K562 (cell line): ENCODE data around the gene BCAN. TPM values are rescaled to one million over a fixed set of nuclear protein-coding genes. Genes with fewer than 3 reads are reported as not detected.
A peak's percentile ranks its signal among the peaks of the same experiment; 100 is the strongest.

Experiments used
- ATAC-seq: fragments of 200-7000 bp; cut with Tn5 transposase; 3 replicates; pipeline ENCODE4 v1.9.1; 2020; ENCODE audit warnings: moderate library complexity
- BruUV-seq: library from RNA; stranded (reverse); fragments of 400-500 nt; replicated peaks from 2 replicates; lab custom pipeline; 2021; lab: Mats Ljungman, UMichigan
- CTCF ChIA-PET: fragments of 300-600 bp; formaldehyde crosslinking; extraction: SDS; loops from one replicate; lab custom pipeline; 2021; ENCODE audit warnings: low intra/inter-chr PET ratio; lab: Yijun Ruan, JAX
- POLR2A ChIA-PET: fragments of 300-600, 350-650 bp; sonication (Branson Sonifier 250); formaldehyde crosslinking; extraction: SDS; loops from one replicate; lab custom pipeline; 2021; ENCODE audit warnings: antibody characterized with exemption, inconsistent platforms; lab: Yijun Ruan, JAX
- DNase-seq, 4 experiments: peaks; one replicate each; pipeline versions ENCODE4 v3.0.0 to v3.0.0-alpha.2; 2011 to 2018; ENCODE audit warnings: low spot score in 3 of 4, mixed read lengths in 3 of 4; ENCODE audit errors: extremely low read depth in 1 of 4
- FAIRE-seq: peaks from 2 replicates; lab custom pipeline; 2011; peaks lifted over from hg19 to GRCh38; lab: Jason Lieb, UNC
- H2AFZ ChIP-seq: 2 replicates; pipeline ENCODE4 v1.6.0; 2011; ENCODE audit warnings: low read depth, low read length, control low read depth, inconsistent platforms
- H3K27ac ChIP-seq: fragments of 200-600 bp; 3 replicates; pipeline ENCODE4 v1.8.0; 2011; ENCODE audit warnings: low read depth, mild to moderate bottlenecking, control low read depth, inconsistent platforms, low read length, moderate library complexity, mixed read lengths; ENCODE audit errors: extremely low read depth
- H3K27me3 ChIP-seq, 2 experiments: fragments of 300-600 bp in 1 of 2; 2 replicates in 1 of 2; 3 replicates in 1 of 2; pipeline versions ENCODE4 v1.6.0 to v1.8.0; 2011; ENCODE audit warnings: inconsistent platforms in 2 of 2, low read length in 2 of 2, mild to moderate bottlenecking in 1 of 2, mixed read lengths in 1 of 2, moderate library complexity in 1 of 2; ENCODE audit not compliant: control insufficient read depth in 2 of 2, insufficient read depth in 2 of 2
- H3K36me3 ChIP-seq: fragments of 300-600 bp; 3 replicates; pipeline ENCODE4 v1.8.0; 2011; ENCODE audit warnings: mild to moderate bottlenecking, low read length, inconsistent platforms; ENCODE audit not compliant: control insufficient read depth, insufficient read depth
- H3K4me1 ChIP-seq, 2 experiments: fragments of 200-600 bp in 1 of 2; replicated peaks in 1 of 2; 2 replicates in 1 of 2; 3 replicates in 1 of 2; pipeline versions ENCODE4 v1.5.1 to v1.8.0; 2011; ENCODE audit warnings: inconsistent platforms in 2 of 2, low read length in 2 of 2, mild to moderate bottlenecking in 1 of 2, mixed read lengths in 1 of 2, moderate library complexity in 1 of 2; ENCODE audit not compliant: control insufficient read depth in 2 of 2, insufficient read depth in 2 of 2
- H3K4me2 ChIP-seq: 2 replicates; pipeline ENCODE4 v1.6.1; 2011; ENCODE audit warnings: low read length, control low read depth, inconsistent platforms, mixed read lengths; ENCODE audit not compliant: insufficient read depth
- H3K4me3 ChIP-seq: fragments of 200-600 bp; sonication (generic), shearing (Covaris generic); 2 replicates; pipeline ENCODE4 v1.5.1; 2016; ENCODE audit warnings: control low read depth, inconsistent platforms
- H3K79me2 ChIP-seq: fragments of 200-600 bp; 3 replicates; pipeline ENCODE4 v1.8.0; 2011; ENCODE audit warnings: low read length, inconsistent platforms; ENCODE audit not compliant: control insufficient read depth, insufficient read depth
- H3K9ac ChIP-seq, 2 experiments: 2 replicates each; pipeline versions ENCODE4 v1.6.0 to v1.6.1; 2011; ENCODE audit warnings: low read depth in 2 of 2, low read length in 2 of 2, control low read depth in 1 of 2, inconsistent platforms in 1 of 2, mild to moderate bottlenecking in 1 of 2, mixed read lengths in 1 of 2; ENCODE audit not compliant: insufficient read depth in 1 of 2
- H3K9me1 ChIP-seq: one replicate; pipeline ENCODE4 v1.6.0; 2011; ENCODE audit warnings: inconsistent platforms, mild to moderate bottlenecking, low read length, moderate library complexity; ENCODE audit not compliant: control insufficient read depth, insufficient read depth
- H3K9me3 ChIP-seq: replicated peaks from 2 replicates; pipeline ENCODE4 v1.5.1; 2011; ENCODE audit warnings: low read depth, low read length, inconsistent platforms; ENCODE audit not compliant: control insufficient read depth, insufficient read depth
- H4K20me1 ChIP-seq: replicated peaks from 2 replicates; pipeline ENCODE4 v1.6.1; 2011; ENCODE audit warnings: low read length, inconsistent platforms, mixed read lengths; ENCODE audit not compliant: control insufficient read depth, insufficient read depth
- ARNT ChIP-seq, 2 experiments: fragments of 450-650 bp; IDR thresholded peaks; 2 replicates each; pipeline ENCODE4 v1.6.1; 2016; ENCODE audit warnings: mild to moderate bottlenecking in 1 of 2
- ATF1 ChIP-seq, 2 experiments: fragments of 450-650 bp in 1 of 2; IDR thresholded peaks; 2 replicates each; pipeline ENCODE4 v1.6.1; 2016; ENCODE audit warnings: missing compliant biosample characterization in 1 of 2, missing genetic modification characterization in 1 of 2
- CCNT2 ChIP-seq: IDR thresholded peaks from 2 replicates; pipeline ENCODE4 v1.6.1; 2011; ENCODE audit warnings: borderline replicate concordance, low read depth, mild to moderate bottlenecking, moderate library complexity, mixed read lengths, low read length; ENCODE audit not compliant: insufficient read length; ENCODE audit errors: extremely low read depth
- CREM ChIP-seq: IDR thresholded peaks from 2 replicates; pipeline ENCODE4 v1.6.1; 2014; ENCODE audit warnings: antibody characterized with exemption, low read depth
- FOXA3 ChIP-seq, 2 experiments: fragments of 450-650 bp in 1 of 2; sonication (generic) in 1 of 2; formaldehyde crosslinking; IDR thresholded peaks in 1 of 2; conservative IDR thresholded peaks in 1 of 2; 2 replicates each; pipeline versions ENCODE4 v1.4.0 to v1.8.0; 2020 to 2022; ENCODE audit warnings: mild to moderate bottlenecking in 2 of 2, missing genetic modification reagents in 1 of 2
- NFIC ChIP-seq: fragments of 450-650 bp; IDR thresholded peaks from 2 replicates; pipeline ENCODE4 v1.6.1; 2017; ENCODE audit warnings: mild to moderate bottlenecking, inconsistent platforms
- POLR2AphosphoS5 ChIP-seq: IDR thresholded peaks from 2 replicates; pipeline ENCODE4 v1.6.1; 2011; ENCODE audit warnings: mild to moderate bottlenecking, low read depth, low read length, moderate library complexity; ENCODE audit not compliant: control insufficient read depth, insufficient read depth
- PRDM10 ChIP-seq: fragments of 450-650 bp; IDR thresholded peaks from 2 replicates; pipeline ENCODE4 v1.6.1; 2018; ENCODE audit not compliant: partially characterized antibody
- SMARCA4 ChIP-seq: fragments of 450-650 bp; IDR thresholded peaks from 2 replicates; pipeline ENCODE4 v1.6.1; 2016
- SOX6 ChIP-seq: fragments of 450-650 bp; IDR thresholded peaks from 2 replicates; pipeline ENCODE4 v1.6.1; 2014; ENCODE audit warnings: mild to moderate bottlenecking
- SPI1 ChIP-seq: IDR thresholded peaks from 2 replicates; pipeline ENCODE4 v1.6.1; 2011; ENCODE audit warnings: low read depth, low read length, control low read depth, borderline replicate concordance
- SRSF9 ChIP-seq: fragments of 200-400 bp; formaldehyde crosslinking; IDR thresholded peaks from 2 replicates; pipeline ENCODE4 v1.6.1; 2017; ENCODE audit warnings: low read depth, low read length, borderline replicate concordance
- TBL1XR1 ChIP-seq, 2 experiments: IDR thresholded peaks; 2 replicates each; pipeline ENCODE4 v1.6.1; 2012; ENCODE audit warnings: improper control_type of control experiment in 2 of 2, low read length in 2 of 2, mild to moderate bottlenecking in 1 of 2
- ZNF121 ChIP-seq: sonication (generic); formaldehyde crosslinking; conservative IDR thresholded peaks from 2 replicates; pipeline ENCODE4 v1.8.0; 2022; ENCODE audit warnings: missing genetic modification reagents
- ZNF212 ChIP-seq: fragments of 450-650 bp; formaldehyde crosslinking; IDR thresholded peaks from 2 replicates; pipeline ENCODE4 v1.4.0; 2020; ENCODE audit warnings: mild to moderate bottlenecking
- ZNF444 ChIP-seq: fragments of 250-450 bp; sonication (Bioruptor Pico); IDR thresholded peaks from 2 replicates; pipeline ENCODE4 v1.4.0; 2020; ENCODE audit warnings: mild to moderate bottlenecking, moderate library complexity
- ZNF561 ChIP-seq: fragments of 450-650 bp; formaldehyde crosslinking; conservative IDR thresholded peaks from 2 replicates; pipeline ENCODE4 v1.4.0; 2020; ENCODE audit warnings: mild to moderate bottlenecking, moderate library complexity
- ZNF586 ChIP-seq: fragments of 450-650 bp; formaldehyde crosslinking; conservative IDR thresholded peaks from 2 replicates; pipeline ENCODE4 v1.4.0; 2020; ENCODE audit warnings: mild to moderate bottlenecking, moderate library complexity
- ZNF668 ChIP-seq: fragments of 250-450 bp; sonication (Bioruptor Pico); IDR thresholded peaks from 2 replicates; pipeline ENCODE4 v1.8.0; 2022; ENCODE audit warnings: mild to moderate bottlenecking, inconsistent platforms
- WGBS: fragments of 100-300 bp; shearing (Covaris generic); methylation state at CpG from one replicate; pipeline ENCODE4 v1.1.6; 2016; ENCODE audit warnings: low coverage, mixed read lengths; ENCODE audit not compliant: insufficient coverage; ENCODE audit errors: missing lambda C conversion rate; 5-methylcytosine and 5-hydroxymethylcytosine counted together
- in situ Hi-C: fragments of 300-500 bp; cut with MboI; formaldehyde crosslinking; loops from 4 replicates; pipeline ENCODE4 v1.15.0; 2018; ENCODE audit warnings: inconsistent platforms, mixed read lengths
- intact Hi-C: fragments of 100-400 bp; cut with micrococcal nuclease; formaldehyde crosslinking; loops from 2 replicates; pipeline ENCODE4 v1.14.2; 2022
- polyA plus RNA-seq, 8 experiments: library from polyadenylated mRNA; depleted of rRNA in 4 of 8; stranded (reverse) in 5 of 8; unstranded in 3 of 8; fragments of >200 nt; fragmentation: Nextera tagmentation in 2 of 8; fragmentation: Illumina TruSeq in 1 of 8; extraction: Ambion mirVana in 2 of 8; extraction: Trizol in 1 of 8; gene quantifications; 2 replicates each; pipeline versions ENCODE4 v1.2.1 to v1.2.3, GENCODE V29; 2011 to 2014; ENCODE audit warnings: inconsistent platforms in 1 of 8, missing spikeins in 1 of 8
- total RNA-seq, 7 experiments: library from RNA; depleted of rRNA in 6 of 7; stranded (reverse); fragments of >200 nt in 6 of 7; fragmentation: Illumina TruSeq in 2 of 7; extraction: Trizol in 2 of 7; gene quantifications; 2 replicates each; pipeline versions ENCODE4 v1.2.1 to v1.2.3, GENCODE V29; 2011 to 2021; ENCODE audit warnings: low replicate concordance in 1 of 7
- TF ChIP-seq, protein P1 (sequence below): sonication (generic); formaldehyde crosslinking; IDR thresholded peaks from 2 replicates; pipeline ENCODE4 v1.8.0; 2023; ENCODE audit warnings: mild to moderate bottlenecking, missing genetic modification reagents

Gene BCAN
- total and polyA plus RNA-seq, 9 of the 15 experiments (the other 6 are each of a cell fraction or from before 2014, with no cell fraction given): 0.04 to 0.33 (median 0.14) TPM; not detected in 5

DNA sequence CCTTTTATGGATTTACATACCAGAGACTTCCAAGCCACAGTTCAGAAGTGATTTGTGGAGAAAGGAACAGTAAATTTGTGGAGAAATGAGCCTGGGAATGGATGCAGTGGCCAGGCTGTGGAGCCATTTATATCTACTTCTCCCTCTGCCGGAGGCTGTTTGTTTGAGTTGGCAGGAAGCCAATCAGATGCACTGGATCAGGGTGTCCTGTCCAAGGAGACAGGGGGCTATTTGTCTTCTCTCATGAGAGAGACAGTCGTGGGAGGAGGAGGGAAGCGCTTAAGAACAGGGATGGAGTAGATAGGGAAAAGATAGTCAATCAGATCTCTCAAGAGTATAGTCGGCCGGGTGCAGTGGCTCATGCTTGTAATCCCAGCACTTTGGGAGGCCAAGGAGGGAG lies 25.5 kb upstream of the BCAN start:
- Histone ChIP-seq H3K9ac (peak overlapping the region; percentile 4 to 5; a peak in 1 of 4 replicates), H3K4me2 (peak overlapping the region; percentile 67), H4K20me1 (no peaks in the 10 kb centered on the region), H3K27ac (0 out of 3 replicates have a peak overlapping the region, but pooled peaks have one; percentile 15), H3K36me3 (no peaks in the 10 kb centered on the region), H3K79me2 (no peaks in the 10 kb centered on the region), H3K9me1 (no peaks in the 10 kb centered on the region), H3K27me3 (no peaks in the 10 kb centered on the region), H3K4me3 (no peak overlapping the region), H3K4me1 (peaks cover 17 to 23% of the 10 kb centered on the region in 2 experiments), H2AFZ (peak overlapping the region; percentile 65), H3K9me3 (no peaks in the 10 kb centered on the region)
- BruUV-seq: no TSS peak
- ChIA-PET POLR2A (interaction anchor here (1.0 kb wide), 1 partner anchor 45 kb away, joined by 3 read pairs; no protein-coding TSS in a partner anchor), CTCF (no interaction called here)
- DNase-seq (peak; percentile 90 to 95 (median 92)), FAIRE-seq (peak; percentile 95), ATAC-seq (peak; percentile 96)
- WGBS: 1% methylated on average over 5 of the region's 5 CpGs
- in situ Hi-C loops: no loop called here
- intact Hi-C loops: no loop called here
- TF ChIP-seq ZNF444: no peak
- TF ChIP-seq ZNF586 (CRISPR knock-in tag): no peak
- peak; percentile 100 for TF ChIP-seq NFIC
- TF ChIP-seq CREM: peak; percentile 73
- TF ChIP-seq ATF1 (CRISPR knock-in tag; IDR thresholded peaks at IDR 0.05): no peak
- TF ChIP-seq ATF1 (tag; IDR thresholded peaks at IDR 0.05): 0 out of 2 replicates have a peak, but pooled peaks have one; percentile 17
- peak in 1 of 2 experiments; percentile 90; a peak in 2 of 4 replicates for TF ChIP-seq TBL1XR1 (IDR thresholded peaks at IDR 0.05; ENCODE audit: low read length in 2 of 2)
- TF ChIP-seq FOXA3 (CRISPR knock-in tag; conservative IDR thresholded peaks at IDR 0.05 in 1 of 2, IDR thresholded peaks at IDR 0.05 in 1 of 2): peak; percentile 96 to 99
- TF ChIP-seq, protein P1, sequence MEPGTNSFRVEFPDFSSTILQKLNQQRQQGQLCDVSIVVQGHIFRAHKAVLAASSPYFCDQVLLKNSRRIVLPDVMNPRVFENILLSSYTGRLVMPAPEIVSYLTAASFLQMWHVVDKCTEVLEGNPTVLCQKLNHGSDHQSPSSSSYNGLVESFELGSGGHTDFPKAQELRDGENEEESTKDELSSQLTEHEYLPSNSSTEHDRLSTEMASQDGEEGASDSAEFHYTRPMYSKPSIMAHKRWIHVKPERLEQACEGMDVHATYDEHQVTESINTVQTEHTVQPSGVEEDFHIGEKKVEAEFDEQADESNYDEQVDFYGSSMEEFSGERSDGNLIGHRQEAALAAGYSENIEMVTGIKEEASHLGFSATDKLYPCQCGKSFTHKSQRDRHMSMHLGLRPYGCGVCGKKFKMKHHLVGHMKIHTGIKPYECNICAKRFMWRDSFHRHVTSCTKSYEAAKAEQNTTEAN (CRISPR knock-in tag): 0 out of 2 replicates have a peak, but pooled peaks have one; percentile 41
- TF ChIP-seq CCNT2: peak; percentile 56
- no peak for TF ChIP-seq ZNF668 (CRISPR knock-in tag)
- peak; percentile 87 for TF ChIP-seq POLR2AphosphoS5
- TF ChIP-seq ZNF212 (CRISPR knock-in tag): no peak
- no peak for TF ChIP-seq SRSF9
- TF ChIP-seq ZNF121 (CRISPR knock-in tag): no peak
- peak; percentile 93 for TF ChIP-seq SOX6
- TF ChIP-seq ZNF561 (CRISPR knock-in tag): no peak
- TF ChIP-seq PRDM10: peak; percentile 17
- peak; percentile 41; the same call in 1 of the 2 replicates for TF ChIP-seq SPI1
- peak; percentile 25 to 86; a peak in 2 of 4 replicates for TF ChIP-seq ARNT (IDR thresholded peaks at IDR 0.05)
- peak; percentile 97 for TF ChIP-seq SMARCA4
